OCI-LY7 (cell line): ENCODE measurements around the gene VEGFA.

Experiments
- EZH2phosphoT487 ChIP-seq: fragments of 200-600 bp; sonication (generic); IDR thresholded peaks from 2 replicates; pipeline ENCODE4 v1.6.1; 2018; ENCODE audit warnings: low read depth, borderline replicate concordance, mild to moderate bottlenecking, mixed run types, antibody characterized with exemption, low read length, moderate library complexity, mixed read lengths
- TF ChIP-seq, protein P1 (sequence below): fragments of 200-600 bp; sonication (generic); conservative IDR thresholded peaks from 2 replicates; pipeline ENCODE4 v1.5.1; 2014; ENCODE audit warnings: mild to moderate bottlenecking, antibody characterized with exemption, low read length, moderate library complexity, mixed read lengths

DNA sequence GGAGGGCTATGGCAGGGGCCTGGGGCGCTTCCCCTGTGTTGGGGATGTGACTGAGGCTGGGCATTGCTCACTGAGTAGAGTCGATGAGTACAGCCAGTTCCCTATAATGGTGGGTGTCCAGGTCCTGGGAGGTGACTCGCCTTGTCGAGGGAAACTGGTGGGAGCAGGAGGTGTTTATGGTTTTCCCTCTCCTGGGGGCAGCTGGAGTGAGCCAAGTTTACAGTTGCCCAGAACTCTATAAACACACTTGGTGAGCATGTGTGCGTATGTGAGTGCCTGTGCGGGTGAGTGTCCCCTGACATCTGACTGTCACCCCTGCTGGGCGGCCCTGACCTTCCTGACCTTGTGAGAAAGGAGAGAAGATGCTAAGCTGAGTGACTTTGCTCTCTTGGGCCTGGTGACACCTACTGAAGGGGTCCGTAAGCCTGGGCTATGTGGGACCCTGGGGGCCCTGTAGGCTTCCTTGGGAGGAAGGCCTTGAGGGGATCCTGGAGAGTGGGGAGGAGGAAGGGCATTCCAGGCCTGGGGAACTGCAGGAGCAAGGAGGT lies 65.9 kb downstream of the VEGFA start:
- TF ChIP-seq, protein P1, sequence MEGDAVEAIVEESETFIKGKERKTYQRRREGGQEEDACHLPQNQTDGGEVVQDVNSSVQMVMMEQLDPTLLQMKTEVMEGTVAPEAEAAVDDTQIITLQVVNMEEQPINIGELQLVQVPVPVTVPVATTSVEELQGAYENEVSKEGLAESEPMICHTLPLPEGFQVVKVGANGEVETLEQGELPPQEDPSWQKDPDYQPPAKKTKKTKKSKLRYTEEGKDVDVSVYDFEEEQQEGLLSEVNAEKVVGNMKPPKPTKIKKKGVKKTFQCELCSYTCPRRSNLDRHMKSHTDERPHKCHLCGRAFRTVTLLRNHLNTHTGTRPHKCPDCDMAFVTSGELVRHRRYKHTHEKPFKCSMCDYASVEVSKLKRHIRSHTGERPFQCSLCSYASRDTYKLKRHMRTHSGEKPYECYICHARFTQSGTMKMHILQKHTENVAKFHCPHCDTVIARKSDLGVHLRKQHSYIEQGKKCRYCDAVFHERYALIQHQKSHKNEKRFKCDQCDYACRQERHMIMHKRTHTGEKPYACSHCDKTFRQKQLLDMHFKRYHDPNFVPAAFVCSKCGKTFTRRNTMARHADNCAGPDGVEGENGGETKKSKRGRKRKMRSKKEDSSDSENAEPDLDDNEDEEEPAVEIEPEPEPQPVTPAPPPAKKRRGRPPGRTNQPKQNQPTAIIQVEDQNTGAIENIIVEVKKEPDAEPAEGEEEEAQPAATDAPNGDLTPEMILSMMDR = no peak
- no peak for TF ChIP-seq EZH2phosphoT487
